NCI-H2196 (cell line): ENCODE measurements around the gene ALDH3B2.
A peak's percentile ranks its signal among the peaks of the same experiment; 100 is the strongest.

Source experiments
- DNase-seq: peaks from one replicate; lab custom pipeline; 2025; ENCODE audit not compliant: unreplicated experiment; lab: John Stamatoyannopoulos, UW

ALDH3B2 gene

GRCh38 chr11:67615728-67616430, 58.5 kb downstream of the ALDH3B2 start:
- DNase-seq, result no peak

- peak; percentile 52 for DNase-seq
Measured at GRCh38 chr11:67614730-67615714, 59.4 kb downstream of the ALDH3B2 start.

- peak; percentile 23 for DNase-seq
Measured at GRCh38 chr11:67613960-67614715, 60.3 kb downstream of the ALDH3B2 start.

GRCh38 chr11:67613313-67613959, 61.0 kb downstream of the ALDH3B2 start:
- no peak for DNase-seq

- DNase-seq, result no peak
Measured at GRCh38 chr11:67612751-67613150, 61.7 kb downstream of the ALDH3B2 start.
